ENCODE results near the gene CERS1.

DNA sequence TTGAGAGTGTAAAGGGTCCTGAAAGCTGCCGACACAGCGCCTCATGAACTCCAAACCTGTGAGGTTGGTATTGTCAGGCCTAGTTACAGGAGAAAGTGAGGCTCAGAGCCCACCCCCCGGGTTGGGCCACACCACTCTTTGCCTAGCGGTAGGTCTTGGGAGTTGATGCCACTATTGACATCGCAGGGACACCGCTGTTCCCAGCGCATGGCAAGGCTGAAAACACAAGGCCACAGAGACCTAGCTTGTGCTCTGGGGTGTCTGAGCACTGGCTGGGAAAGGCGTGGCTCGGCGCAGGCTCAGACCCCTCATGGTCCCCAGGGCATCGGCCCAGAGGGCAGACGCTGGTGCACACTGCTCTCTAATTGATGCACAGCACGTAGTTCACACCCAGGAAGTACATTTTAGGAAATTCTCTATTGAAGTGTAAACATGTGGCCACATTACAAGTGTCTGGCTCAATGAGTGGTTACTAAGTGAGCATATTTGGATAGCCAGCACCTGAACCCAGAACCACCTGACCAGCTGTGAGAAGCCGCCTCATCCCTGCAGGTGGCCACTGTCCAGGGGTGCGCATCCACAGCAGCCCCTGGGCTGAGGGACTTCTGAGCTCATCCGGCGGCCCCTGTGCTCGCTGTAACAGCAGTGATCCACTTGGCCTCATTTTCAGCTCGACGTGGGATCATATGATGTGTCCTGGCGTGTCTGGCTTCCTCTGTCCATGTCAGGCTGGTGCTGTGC is 36.9 kb downstream of the CERS1 start:
- no peak for TF ChIP-seq POLR2A (IDR thresholded peaks at IDR 0.05)
- TF ChIP-seq, protein P1, sequence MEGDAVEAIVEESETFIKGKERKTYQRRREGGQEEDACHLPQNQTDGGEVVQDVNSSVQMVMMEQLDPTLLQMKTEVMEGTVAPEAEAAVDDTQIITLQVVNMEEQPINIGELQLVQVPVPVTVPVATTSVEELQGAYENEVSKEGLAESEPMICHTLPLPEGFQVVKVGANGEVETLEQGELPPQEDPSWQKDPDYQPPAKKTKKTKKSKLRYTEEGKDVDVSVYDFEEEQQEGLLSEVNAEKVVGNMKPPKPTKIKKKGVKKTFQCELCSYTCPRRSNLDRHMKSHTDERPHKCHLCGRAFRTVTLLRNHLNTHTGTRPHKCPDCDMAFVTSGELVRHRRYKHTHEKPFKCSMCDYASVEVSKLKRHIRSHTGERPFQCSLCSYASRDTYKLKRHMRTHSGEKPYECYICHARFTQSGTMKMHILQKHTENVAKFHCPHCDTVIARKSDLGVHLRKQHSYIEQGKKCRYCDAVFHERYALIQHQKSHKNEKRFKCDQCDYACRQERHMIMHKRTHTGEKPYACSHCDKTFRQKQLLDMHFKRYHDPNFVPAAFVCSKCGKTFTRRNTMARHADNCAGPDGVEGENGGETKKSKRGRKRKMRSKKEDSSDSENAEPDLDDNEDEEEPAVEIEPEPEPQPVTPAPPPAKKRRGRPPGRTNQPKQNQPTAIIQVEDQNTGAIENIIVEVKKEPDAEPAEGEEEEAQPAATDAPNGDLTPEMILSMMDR (IDR thresholded peaks at IDR 0.05) = no peak
